Activated gamma-delta T cell treated with Interleukin-2 at 50 U/mL for 16 hours (primary cell): Measurements from ENCODE around the gene PDGFC.
"Not testable (repeated sequence)": the region's sequence is repeated elsewhere in the genome, so short reads cannot be mapped to it uniquely, and the experiment has no call there.

ENCODE experiments used
- DNase-seq: peaks from one replicate; pipeline ENCODE4 v3.0.0-alpha.2; 2020

Gene PDGFC

GRCh38 chr4:156949373-156949814 lies 22.2 kb downstream of the PDGFC start:
- no peak for DNase-seq

- no peak for DNase-seq
Observed at GRCh38 chr4:156948738-156949137, 22.9 kb downstream of the PDGFC start.

- DNase-seq = no peak
Observed at GRCh38 chr4:156948133-156948532, 23.5 kb downstream of the PDGFC start.

GRCh38 chr4:156946516-156947424 lies 24.8 kb downstream of the PDGFC start:
- no peak for DNase-seq

GRCh38 chr4:156945532-156945931 lies 26.1 kb downstream of the PDGFC start:
- no peak for DNase-seq

- DNase-seq = no peak
Observed at GRCh38 chr4:156942991-156943390, 28.6 kb downstream of the PDGFC start.

- no peak for DNase-seq
Observed at GRCh38 chr4:156941940-156942548, 29.6 kb downstream of the PDGFC start.

- DNase-seq = no peak
Observed at GRCh38 chr4:156939801-156940200, 31.8 kb downstream of the PDGFC start.

GRCh38 chr4:156939139-156939538 lies 32.5 kb downstream of the PDGFC start:
- no peak for DNase-seq

- DNase-seq = no peak
Observed at GRCh38 chr4:156934259-156934635, 37.4 kb downstream of the PDGFC start.

GRCh38 chr4:156933633-156934258 lies 37.9 kb downstream of the PDGFC start:
- DNase-seq = no peak

GRCh38 chr4:156932360-156932759 lies 39.2 kb downstream of the PDGFC start:
- DNase-seq = not testable (repeated sequence)

- DNase-seq = no peak
Observed at GRCh38 chr4:156931267-156931666, 40.3 kb downstream of the PDGFC start.

- no peak for DNase-seq
Observed at GRCh38 chr4:156929386-156930105, 42.1 kb downstream of the PDGFC start.

- DNase-seq = no peak
Observed at GRCh38 chr4:156924774-156925315, 46.8 kb downstream of the PDGFC start.

GRCh38 chr4:156923525-156923924 lies 48.1 kb downstream of the PDGFC start:
- no peak for DNase-seq

GRCh38 chr4:156915221-156915620 lies 56.4 kb downstream of the PDGFC start:
- no peak for DNase-seq

- no peak for DNase-seq
Observed at GRCh38 chr4:156913234-156913633, 58.4 kb downstream of the PDGFC start.

- no peak for DNase-seq
Observed at GRCh38 chr4:156909010-156909409, 62.6 kb downstream of the PDGFC start.

- DNase-seq = no peak
Observed at GRCh38 chr4:156906325-156906724, 65.3 kb downstream of the PDGFC start.

- no peak for DNase-seq
Observed at GRCh38 chr4:156901871-156902270, 69.7 kb downstream of the PDGFC start.

- no peak for DNase-seq
Observed at GRCh38 chr4:156898373-156899117, 73.1 kb downstream of the PDGFC start.
